Middle frontal gyrus (tissue), 1 donor: ENCODE data around the gene CARD10.

Experiments used
- DNase-seq: peaks from one replicate; pipeline ENCODE4 v3.0.0-alpha.2; 2015; ENCODE audit warnings: low spot score; ENCODE audit errors: extremely low spot score

The CARD10 gene

GRCh38 chr22:37519268-37520195 is at the start of gene CARD10:
TSS of gene CARD10 (minus strand) at chr22:37519415. CDS start at chr22:37519200, 215 bp downstream.
- no peak for DNase-seq

GRCh38 chr22:37568448-37569008 is 49.3 kb upstream of the CARD10 start:
- no peak for DNase-seq

- no peak for DNase-seq
Measured at GRCh38 chr22:37568012-37568411, 48.8 kb upstream of the CARD10 start.

- no peak for DNase-seq
Measured at GRCh38 chr22:37566903-37567798, 47.9 kb upstream of the CARD10 start.

- no peak for DNase-seq
Measured at GRCh38 chr22:37566329-37566837, 47.2 kb upstream of the CARD10 start.

GRCh38 chr22:37565830-37566229 is 46.6 kb upstream of the CARD10 start:
- DNase-seq: no peak

GRCh38 chr22:37564111-37564711 is 45.0 kb upstream of the CARD10 start:
- no peak for DNase-seq

GRCh38 chr22:37563153-37564081 is 44.2 kb upstream of the CARD10 start:
- DNase-seq: peak; percentile 65

- no peak for DNase-seq
Measured at GRCh38 chr22:37562049-37562875, 43.0 kb upstream of the CARD10 start.

GRCh38 chr22:37561212-37562048 is 42.2 kb upstream of the CARD10 start:
- peak; percentile 53 for DNase-seq

- DNase-seq: no peak
Measured at GRCh38 chr22:37560608-37561211, 41.5 kb upstream of the CARD10 start.

GRCh38 chr22:37559901-37560607 is 40.8 kb upstream of the CARD10 start, which contains the start of gene CDC42EP1:
TSS of gene CDC42EP1 (plus strand) at chr22:37560480. CDS start at chr22:37566350, 5,870 bp downstream.
- no peak for DNase-seq

- no peak for DNase-seq
Measured at GRCh38 chr22:37559521-37559900, 40.3 kb upstream of the CARD10 start.

- DNase-seq: no peak
Measured at GRCh38 chr22:37558815-37559214, 39.6 kb upstream of the CARD10 start.

GRCh38 chr22:37557321-37558001 is 38.2 kb upstream of the CARD10 start:
- DNase-seq: no peak

GRCh38 chr22:37556710-37557109 is 37.5 kb upstream of the CARD10 start:
- no peak for DNase-seq
